Stimulated activated CD4-positive, alpha-beta T cell treated with anti-CD3 and anti-CD28 coated beads, Interleukin-15, amount 100 ng/mL, for 48 hours (primary cell): ENCODE measurements around the gene ZNF80.
"Not testable (repeated sequence)": the region's sequence is repeated elsewhere in the genome, so short reads cannot be mapped to it uniquely, and the experiment has no call there.

ENCODE experiments used
- DNase-seq, 2 donors: peaks; one replicate each; pipeline ENCODE4 v3.0.0-alpha.2; 2020; ENCODE audit warnings: low read depth in 2 of 2

Gene ZNF80

DNA sequence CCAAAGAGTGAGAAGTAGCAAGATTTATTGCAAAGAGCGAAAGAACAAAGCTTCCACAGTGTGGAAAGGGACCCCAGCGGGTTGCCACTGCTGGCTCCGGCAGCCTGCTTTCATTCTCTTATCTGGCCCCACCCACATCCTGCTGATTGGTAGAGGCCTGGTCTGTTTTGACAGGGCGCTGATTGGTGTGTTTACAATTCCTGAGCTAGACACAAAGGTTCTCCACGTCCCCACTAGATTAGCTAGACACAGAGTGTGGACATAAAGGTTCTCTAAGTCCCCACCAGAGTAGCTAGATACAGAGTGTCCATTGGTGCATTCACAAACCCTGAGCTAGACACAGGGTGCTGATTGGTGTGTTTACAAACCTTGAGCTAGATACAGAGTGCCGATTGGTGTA, at the start of gene ZNF80:
ZNF80 (minus strand) TSS at position 101 of the 400 bp plus-strand sequence. CDS start 504 bp downstream, outside the sequence.
- DNase-seq = not testable (repeated sequence)

DNA sequence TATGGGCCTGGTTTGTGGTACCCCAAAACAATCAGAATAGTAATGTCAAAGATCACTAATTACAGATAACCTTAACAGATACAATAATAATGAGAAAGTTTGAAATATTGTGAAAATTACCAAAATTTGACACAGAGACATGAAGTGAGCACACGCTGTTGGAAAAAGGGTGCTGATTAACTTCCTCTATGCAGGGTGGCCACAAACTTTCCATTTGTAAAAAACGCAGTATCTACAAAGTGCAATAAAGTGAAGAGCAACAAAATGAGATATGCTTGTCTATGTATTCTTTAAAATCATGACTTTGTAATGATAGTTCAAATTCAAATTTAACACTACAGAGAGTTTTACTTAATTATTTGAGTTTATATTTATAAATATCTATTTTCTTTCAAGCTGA, 48.9 kb upstream of the ZNF80 start:
- no peak for DNase-seq

DNA sequence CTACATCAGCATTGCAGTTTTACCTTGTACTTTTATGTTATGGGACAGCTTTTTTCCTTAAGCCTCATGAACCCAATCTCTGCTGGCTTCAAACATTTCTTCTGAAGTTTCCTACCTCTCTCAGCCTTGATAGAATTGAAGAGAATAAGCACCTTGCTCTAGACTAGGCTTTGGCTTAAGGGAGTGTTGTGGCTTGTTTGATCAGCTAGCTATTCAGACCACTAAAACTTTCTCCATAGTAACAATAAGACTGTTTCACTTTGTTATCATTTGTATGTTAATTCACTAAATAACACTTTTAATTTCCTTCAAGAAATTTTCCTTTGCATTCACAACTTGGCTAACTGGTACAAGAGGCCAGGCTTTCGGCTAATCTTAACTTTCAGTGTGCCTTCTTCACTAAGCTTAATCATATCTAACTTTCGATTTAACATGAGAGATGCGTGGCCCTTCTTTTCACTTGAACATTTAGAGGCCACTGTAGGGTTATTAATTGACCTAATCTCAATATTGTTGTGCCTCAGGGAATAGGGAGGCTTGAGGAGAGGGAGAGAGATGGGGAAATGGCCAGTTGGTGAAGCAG, 48.4 kb upstream of the ZNF80 start:
- DNase-seq = no peak

DNA sequence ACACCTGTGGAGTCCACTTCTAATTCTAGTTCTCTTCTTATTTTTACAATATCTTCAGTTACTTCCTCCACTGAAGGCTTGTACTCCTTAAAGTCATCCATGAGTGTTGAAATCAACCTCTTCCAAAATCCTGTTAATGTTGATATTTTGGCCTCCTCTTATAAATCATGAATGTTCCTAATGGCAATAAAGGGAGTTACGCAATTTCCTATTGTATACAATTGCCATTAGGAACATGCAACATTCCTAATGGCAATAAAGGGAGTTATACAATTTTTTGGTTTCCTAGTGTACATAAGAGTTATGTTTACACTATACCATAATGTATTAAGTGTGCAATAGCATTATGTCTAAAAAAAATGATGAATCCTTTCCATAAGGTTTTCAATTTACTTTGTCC, 47.3 kb upstream of the ZNF80 start:
- no peak for DNase-seq

DNA sequence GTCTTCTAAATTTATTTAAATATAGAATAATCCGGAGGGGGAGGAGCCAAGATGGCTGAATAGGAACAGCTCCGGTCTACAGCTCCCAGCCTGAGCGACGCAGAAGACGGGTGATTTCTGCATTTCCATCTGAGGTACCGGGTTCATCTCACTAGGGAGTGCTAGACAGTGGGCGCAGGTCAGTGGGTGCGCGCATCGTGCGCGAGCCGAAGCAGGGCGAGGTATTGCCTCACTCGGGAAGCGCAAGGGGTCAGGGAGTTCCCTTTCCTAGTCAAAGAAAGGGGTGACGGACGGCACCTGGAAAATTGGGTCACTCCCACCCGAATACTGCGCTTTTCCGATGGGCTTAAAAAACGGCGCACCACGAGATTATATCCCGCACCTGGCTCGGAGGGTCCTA, 39.5 kb upstream of the ZNF80 start:
- DNase-seq = not testable (repeated sequence)

DNA sequence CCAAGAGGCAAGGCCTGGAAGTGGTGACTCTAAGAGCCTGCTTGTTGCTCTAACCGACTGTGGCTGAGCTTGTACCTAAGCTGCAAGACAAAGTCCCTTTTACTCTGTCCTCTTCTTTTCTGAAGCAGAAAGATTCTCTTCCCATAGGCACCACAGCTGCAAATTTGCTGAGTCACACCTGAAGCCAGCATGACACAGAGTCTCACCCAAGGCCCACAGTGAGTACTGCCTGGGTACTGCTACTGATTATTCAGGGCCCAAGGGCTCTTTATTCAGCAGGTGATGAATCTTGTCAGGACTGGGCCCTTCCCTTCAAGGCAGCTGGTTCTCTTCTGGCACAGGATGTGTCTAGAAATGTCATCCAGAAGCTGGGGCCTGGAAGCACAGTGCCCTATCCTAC, 37.6 kb upstream of the ZNF80 start:
- no peak for DNase-seq

DNA sequence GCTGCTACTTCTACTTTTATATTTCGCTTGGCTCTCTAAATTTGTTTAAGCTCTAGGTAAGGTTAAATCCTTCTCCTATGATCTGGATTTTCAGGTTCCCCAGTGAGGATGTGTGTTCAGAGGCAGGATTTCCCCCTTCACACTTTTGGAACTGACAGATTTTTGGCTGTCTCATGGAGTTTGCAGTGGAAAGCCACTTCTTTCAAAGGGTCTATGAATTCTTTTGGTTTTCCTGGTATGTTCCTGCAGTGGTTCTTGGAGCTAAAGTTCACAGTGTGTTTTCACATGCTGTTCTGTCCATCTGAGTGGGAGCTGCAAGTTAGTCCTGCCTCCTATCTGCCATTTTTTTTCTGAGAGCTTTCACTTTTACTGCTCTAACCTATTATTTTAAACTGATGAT, 34.9 kb upstream of the ZNF80 start:
- no peak for DNase-seq

DNA sequence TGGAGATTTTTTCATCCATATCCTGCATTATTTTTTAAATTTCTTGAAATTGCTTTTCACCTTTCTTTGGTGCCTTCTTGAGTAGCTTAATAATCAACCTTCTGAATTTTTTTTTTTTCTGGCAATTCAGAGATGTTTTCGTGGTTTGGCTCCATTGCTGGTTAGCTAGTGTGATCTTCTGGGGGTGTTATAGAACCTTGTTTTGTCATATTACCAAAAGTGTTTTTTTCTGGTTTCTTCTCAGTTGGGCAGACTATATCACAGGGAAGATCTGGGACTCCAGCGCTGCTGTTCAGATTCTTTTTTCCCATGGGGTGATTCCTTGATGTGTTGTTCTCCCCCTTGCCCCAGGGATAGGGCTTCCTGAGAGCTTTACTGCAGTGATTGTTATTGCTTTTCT, 32.6 kb upstream of the ZNF80 start:
- no peak for DNase-seq

DNA sequence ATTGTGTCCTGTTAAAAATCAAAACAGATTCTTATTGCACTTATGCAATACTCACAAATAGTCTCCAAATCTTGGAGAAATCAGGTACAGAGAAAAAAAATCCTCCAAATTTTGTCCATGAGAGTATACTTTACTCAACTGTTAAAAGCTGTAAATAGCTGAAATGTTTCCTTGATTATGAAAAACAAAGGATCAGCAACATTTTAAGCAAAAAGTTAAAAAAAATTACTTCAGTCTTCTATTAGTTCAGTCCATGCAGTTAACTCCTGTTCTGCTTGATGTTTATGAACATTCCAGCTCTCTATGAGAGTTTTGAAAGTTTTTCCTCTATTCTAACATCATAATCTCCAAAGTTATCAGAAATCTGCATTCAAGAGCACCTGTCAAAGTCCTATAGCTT, 22.8 kb upstream of the ZNF80 start:
- DNase-seq = no peak

DNA sequence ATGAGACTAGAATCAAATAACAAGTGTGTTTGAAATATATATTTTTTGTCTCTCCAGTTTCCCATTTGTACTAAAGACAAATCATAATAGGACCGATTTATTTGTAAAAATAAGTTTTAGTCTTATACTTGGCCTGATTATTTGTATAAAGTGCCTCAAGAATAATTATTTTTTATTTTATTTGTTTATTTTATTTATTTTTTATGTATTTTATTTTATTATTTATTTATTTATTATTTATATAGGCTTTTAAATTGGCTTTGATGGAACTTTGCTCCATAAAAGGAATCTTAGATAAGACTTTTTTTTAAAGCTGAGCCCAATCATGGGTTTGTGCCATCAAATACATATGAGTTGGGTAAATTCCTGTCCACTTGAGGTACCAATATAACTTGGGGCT, 22.2 kb upstream of the ZNF80 start:
- no peak for DNase-seq

DNA sequence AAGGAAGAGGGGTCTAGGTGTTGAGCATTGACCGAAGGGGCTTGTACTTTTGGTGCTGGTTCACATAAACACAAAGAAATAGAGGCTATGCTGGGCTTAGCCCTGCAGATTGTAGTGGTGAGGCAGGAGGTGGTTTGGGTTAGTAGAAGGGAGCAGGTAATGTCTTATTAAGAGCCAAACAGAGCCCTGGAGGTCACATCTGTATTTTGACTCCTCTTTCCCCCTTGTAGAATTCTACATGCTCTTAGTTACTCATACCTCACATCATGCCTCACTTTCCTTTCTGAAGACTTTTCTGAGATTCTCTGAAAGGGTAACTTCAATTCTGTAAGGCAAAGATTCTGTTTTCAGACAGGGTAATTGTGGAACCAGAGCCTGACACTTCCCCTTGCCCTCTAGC, 16.1 kb upstream of the ZNF80 start:
- no peak for DNase-seq

DNA sequence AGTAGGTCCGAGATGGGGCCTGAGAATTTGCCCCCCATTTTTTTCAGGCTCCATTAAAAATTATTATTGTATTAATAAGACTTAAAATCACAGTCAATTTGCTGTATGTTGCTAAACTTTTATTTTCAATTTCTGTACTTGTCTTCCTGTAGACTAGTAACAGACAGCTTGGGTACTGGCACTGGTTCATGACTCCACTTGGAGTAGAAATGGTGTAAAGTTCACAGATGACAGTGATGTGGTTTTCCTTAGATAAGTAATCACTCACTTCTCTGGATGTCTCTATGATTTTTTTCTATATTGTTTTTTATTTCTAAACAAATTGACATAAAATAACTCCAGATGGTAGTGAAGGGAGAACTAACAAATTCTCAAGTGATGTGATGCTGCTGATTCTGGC, 15.6 kb upstream of the ZNF80 start:
- DNase-seq = no peak

DNA sequence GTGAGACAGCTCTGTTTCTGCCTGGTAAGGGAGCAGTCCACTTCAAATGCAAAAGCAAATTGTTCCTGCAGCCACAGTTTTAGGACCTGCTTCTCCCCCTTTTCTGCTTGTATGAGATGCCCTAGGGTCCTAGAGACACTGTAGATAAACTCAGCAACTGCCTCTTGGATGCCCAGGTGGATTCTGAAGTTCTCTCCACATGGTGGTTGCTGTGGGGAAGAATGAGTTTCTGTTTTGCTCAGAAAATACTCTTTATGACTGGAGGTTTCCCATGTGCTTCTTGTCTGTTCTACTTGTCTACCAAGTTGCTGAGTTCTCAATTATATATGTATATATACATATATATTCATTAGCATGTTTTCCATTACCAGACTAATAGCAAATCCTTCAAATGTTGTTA, 5.6 kb upstream of the ZNF80 start:
- no peak for DNase-seq

DNA sequence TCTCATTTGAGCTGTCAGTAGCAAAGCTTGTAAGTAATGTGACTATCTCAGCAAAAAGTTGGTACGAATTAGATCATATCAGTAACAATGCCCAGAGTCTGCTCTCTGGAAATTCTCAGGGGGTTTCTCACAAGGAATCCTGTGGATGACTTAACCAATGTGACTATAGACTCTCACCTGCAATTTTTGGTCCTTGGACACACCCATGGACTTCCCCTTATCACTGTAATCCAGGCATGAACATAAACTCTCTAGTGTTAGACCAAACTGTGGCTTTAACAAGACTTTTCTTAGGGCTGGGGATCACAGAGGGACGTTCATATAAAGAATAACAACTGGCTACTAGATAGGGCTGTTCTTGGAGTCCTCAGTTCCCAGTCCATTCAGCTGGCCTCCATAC, 3.9 kb upstream of the ZNF80 start:
- no peak for DNase-seq

DNA sequence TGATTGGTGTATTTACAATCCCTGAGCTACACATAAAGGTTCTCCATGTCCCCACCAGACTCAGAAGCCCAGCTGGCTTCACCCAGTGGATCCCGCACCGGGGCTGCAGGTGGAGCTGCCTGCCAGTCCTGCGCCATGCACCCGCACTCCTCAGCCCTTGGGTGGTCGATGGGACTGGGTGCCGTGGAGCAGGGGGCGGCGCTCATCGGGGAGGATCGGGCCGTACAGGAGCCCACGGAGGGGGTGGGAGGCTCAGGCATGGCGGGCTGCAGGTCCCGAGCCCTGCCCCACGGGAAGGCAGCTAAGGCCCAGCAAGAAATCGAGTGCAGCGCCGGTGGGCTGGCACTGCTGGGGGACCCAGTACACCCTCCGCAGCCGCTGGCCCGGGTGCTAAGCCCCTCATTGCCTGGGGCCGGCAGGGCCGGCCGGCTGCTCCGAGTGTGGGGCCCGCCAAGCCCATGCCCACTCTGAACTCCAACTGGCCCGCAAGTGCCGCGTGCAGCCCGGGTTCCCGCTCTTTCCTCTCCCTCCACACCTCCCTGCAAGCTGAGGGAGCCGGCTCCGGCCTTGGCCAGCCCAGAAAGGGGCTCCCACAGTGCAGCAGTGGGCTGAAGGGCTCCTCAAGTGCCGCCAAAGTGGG, 888 bp upstream of the ZNF80 start:
- DNase-seq = not testable (repeated sequence)

DNA sequence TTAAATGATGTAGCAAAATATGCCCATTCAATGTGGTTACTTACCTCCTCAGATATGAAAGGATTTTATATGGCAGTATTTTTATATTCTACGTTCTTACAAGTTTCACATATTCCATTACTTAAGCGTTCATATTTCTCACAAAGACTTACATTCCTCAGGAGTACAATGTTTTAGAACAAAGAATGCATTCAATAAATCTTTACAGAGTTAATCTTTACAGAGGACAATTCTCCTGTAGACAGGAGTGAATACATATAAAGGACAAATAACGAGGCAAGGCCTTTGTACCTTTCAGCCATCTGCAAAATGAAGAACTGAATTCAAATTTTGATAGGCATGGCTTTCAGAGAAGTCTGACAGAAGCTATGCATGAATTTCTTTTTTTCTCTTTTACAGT, 1.9 kb downstream of the ZNF80 start:
- DNase-seq = no peak

DNA sequence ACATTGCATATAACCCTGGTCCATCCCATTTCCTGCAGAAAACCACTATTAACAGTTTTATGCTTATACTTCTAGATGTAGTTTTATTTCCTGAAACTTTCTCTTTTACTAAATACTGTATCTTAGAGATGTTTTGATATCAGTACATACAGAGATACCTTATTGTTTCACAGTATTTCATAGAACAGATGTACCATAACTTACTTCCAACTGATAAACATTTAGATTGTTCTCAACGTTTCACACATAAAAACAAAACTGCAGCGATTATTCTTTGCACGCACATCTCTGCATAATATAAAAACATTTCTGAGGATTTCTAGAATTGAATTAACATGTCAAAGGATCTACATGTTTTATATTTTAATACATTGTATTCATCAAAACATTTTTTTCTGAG, 2.6 kb downstream of the ZNF80 start:
- DNase-seq = no peak

DNA sequence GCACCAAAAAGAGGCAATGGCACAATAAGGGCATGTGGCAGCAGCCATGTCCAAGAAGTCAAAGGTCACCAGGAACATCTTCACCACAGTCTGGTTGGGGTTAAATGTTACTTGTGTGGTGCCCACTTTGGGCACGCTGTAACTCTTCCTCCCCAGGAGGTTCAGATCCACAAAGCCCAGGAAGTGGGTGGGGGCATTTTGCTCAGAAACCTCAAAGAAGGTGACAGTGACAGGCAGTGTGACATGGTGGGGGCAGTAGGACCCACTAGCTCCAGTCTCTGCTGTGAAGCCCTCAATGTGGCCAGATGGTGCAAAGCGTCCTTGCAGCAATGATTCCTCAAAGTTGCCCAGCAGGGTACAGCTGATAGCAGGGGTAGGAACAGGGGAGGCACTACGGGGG, 5.8 kb downstream of the ZNF80 start:
- DNase-seq = no peak

DNA sequence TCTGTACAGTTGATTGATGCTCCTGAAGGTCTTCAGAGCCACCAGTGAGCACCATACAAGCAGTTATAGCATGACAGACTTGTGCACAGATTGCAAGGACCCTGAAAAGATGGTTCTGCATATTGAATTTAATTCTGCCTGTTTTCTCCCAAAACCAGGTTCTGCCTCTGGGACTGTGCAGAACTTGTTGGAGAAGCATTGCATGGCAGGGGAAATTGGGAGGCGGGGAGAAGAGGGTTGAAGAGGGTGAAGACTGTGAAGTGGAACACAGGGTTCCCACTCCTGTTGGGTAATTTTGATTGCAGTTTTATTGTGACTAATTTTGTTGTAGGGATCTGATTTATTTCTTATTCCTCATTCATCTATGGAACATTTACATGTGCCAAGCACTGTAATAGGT, 10.3 kb downstream of the ZNF80 start:
- no peak for DNase-seq

DNA sequence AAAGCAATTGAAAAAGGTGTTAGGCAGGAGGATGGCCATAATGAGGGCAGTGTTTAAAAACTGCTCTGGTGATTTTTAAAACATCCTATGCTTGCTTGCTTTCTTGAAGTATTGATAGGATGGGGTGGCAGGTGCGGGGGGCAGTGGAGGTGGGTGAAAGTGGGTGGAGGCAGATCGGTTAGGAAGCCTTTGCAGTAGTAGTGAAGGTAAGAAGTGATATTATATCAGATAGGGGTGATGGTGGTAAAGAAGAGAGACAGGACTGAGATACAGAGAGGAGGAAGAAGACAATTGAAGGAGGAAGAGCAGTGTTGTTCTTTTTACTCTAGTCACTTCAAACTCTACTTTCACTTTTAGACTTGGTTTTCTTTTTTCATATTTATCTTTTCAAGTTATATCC, 11.1 kb downstream of the ZNF80 start:
- DNase-seq = no peak

DNA sequence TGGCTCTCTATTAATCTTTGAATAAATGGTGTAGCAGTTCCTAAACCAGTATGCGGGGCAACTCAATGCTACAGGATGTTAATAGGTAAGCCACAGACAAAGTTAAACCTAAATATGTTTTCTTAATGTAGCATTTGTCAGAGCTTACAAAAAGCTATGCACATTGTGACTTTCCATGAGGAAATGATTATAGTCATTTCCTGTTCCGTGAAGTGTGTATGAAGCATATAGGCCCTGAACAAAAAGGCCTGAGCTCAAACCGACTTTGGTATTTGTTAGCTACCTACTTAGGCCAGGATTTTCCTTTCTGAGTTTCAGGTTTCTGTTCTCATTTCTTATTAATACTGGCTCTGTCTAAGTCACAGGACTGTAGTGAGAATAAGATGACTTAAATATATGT, 14.2 kb downstream of the ZNF80 start:
- DNase-seq = no peak

DNA sequence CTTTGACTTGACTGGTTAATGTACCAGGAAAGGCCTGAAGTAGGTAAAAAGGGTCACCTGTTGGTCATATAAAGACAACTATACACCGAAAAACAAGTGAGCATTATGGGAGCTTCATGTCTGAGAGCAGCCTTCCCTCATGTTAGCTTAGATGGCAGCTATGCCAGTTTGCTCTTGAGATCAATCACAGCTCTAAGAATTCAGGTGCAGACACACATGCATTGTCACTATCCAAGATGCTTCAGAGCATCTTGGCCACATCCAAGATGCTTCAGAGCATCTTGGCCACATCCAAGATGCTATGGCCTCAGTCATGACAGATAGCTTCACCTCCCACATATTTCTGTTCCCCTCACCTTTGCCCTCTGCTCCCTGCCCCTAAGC, 15.5 kb downstream of the ZNF80 start:
- no peak for DNase-seq

DNA sequence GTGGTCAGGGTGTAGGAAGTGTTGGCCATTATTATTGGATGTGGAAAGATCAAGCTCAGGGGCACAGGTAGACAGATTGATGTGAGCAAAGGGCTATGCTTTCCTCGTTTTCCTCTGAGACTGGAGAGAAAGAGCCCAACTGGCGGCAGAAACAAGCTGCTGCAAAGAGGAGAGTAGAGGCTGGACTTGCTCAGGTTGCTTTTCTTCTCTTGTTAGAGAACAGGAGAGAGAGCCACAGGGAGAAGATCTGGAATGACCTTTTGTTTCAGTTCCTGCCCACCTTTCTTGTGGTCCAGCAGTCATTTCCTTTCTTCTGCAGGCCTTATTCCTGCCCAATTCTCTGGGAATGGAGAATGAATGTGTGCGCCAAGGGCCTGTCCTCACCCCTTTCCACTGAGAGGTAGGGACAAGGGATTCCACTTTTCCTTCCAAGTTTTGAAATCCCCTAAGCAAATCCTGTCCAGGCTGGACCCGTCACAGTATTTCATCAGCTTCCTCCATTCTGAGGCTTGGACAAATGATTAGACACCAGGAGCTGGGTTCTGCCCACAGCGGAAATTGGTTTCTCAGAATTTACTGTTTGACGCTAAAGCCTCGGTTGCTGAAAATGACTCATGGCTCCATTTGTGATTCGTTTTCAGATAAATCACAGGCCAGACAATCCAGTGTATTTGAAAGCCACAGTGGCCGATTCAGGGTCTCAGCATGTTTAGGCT, 16.1 kb downstream of the ZNF80 start:
- peak in 1 of 2 donors; percentile 38 for DNase-seq

DNA sequence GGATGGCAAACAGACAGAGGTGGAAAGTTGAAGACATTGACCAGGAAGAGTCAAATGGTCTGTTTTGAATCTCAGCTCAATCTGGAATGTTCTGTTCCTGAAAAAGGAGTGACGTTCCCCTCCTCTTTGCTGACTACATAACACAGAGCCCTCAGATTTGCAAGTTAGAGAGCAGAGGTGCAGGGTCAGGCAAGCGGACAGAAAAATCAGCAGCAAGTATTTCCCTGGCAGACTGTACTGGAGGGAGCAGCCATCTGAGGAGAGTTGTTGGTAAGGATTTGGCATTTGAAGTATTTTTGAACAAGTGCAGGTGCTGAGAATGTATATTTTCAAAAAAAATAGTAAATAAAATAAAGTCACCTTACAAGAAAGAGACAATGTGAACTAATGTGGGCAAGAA, 17.6 kb downstream of the ZNF80 start:
- no peak for DNase-seq
